ENCODE results near the gene CRIP2. TPM values are rescaled to one million over a fixed set of nuclear protein-coding genes. Genes with fewer than 3 reads are reported as not detected.

The CRIP2 gene
- total RNA-seq, 1 donor from 2014 or later, result 1,036 TPM

- DNase-seq, result no peak
- no peak for ATAC-seq
- intact Hi-C loops (cut with micrococcal nuclease), result no loop called here
Observed at GRCh38 chr14:105440992-105441391, 33.6 kb upstream of the CRIP2 start.

DNA sequence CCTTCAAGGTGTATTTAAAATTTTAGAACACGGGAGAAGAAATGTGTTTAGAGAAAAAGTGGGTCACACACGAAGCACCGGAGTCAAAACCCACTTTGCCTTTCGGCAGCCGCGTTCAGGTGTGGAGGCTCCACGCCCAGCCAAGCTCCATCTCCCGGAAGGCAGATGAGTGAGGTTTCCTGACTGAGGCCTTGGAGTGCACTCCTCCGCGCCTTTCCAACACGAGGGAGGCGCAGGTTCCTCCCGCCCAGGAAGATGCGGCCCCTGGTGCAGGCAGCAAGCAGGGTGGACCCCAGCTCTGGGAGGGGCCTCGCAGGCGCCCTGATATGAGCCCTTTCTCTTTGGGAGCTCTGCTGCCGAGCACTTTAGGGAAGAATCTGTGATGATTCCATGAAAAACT, 32.5 kb upstream of the CRIP2 start:
- ATAC-seq, result no peak
- intact Hi-C loops (cut with micrococcal nuclease), result no loop called here
- no peak for DNase-seq

GRCh38 chr14:105442834-105443233, 31.8 kb upstream of the CRIP2 start:
- DNase-seq (no peak), ATAC-seq (no peak)
- intact Hi-C loops (cut with micrococcal nuclease), result no loop called here

GRCh38 chr14:105444859-105445258, 29.8 kb upstream of the CRIP2 start:
- DNase-seq (peak; percentile 28), ATAC-seq (no peak)
- intact Hi-C loops (cut with micrococcal nuclease), result no loop called here

DNA sequence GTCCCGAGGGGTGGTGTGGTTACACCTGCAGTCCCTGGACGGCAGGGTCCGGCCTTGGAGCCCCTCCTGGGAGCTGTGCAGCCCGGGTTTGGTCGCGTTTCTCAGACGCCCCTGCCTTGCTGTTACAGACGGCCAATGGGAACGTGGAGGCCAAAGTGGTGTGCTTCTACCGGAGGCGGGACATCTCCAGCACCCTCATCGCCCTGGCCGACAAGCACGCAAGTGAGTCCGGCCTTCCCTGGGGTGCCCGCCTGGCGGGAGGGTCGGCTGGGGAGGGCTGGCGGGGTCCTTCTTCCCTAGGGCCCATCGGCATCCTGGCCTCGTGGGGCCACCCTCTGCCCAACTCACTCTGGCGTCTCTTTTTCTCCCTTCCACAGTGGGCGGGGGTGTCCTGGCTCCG, 29.3 kb upstream of the CRIP2 start:
- DNase-seq (peak; percentile 29), ATAC-seq (no peak)
- intact Hi-C loops (cut with micrococcal nuclease), result no loop called here

GRCh38 chr14:105445901-105446845, 28.4 kb upstream of the CRIP2 start:
- ATAC-seq, result no peak
- intact Hi-C loops (cut with micrococcal nuclease), result no loop called here
- DNase-seq, result peak; percentile 28

DNA sequence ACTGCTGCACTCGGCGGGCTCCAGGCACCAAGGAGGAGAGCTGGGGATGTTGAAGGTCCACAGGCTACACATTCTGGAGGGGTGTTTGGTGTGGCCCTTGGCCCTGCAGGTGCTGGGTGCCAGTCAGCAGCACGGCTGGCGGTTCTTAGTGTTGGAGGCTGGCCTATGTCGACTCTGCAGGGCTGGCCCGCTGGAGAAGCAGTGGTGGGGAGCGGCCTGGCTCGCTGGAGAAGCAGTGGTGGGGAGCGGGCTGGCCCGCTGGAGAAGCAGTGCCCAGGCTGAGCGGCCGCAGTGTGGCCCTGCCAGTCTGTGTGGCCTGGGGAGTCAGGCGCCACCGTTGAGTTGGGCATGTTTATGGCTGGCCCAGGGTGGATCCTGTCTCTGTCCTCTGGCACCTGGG, 27.6 kb upstream of the CRIP2 start:
- no peak for ATAC-seq
- intact Hi-C loops (cut with micrococcal nuclease), result no loop called here
- no peak for DNase-seq

- ATAC-seq (peak; percentile 1), DNase-seq (peak; percentile 31)
- intact Hi-C loops (cut with micrococcal nuclease), result no loop called here
Observed at GRCh38 chr14:105447651-105448640, 26.7 kb upstream of the CRIP2 start.

DNA sequence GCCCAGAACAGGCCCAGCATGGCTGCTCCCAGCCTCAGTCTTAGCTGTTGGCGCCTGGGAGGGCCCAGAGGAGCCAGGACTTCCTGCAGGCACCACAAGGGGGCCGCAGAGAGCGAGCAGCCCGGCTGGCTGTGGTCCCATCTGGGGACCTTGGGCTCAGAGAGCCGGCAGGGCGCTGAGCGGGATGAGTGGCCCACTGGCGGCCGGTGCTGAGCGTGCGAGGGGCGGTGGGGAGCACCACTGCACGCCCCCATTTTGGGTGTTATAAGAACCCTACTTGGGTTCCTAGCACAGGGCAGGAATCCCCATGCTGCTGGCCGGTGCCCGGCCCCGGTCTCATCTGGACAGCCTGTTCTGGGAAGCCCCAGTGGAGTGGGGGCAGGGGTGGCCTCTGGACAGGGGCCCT, 25.9 kb upstream of the CRIP2 start:
- peak; percentile 90 for ATAC-seq
- intact Hi-C loops (cut with micrococcal nuclease), result no loop called here
- peak; percentile 89 for DNase-seq

GRCh38 chr14:105449276-105450122, 25.1 kb upstream of the CRIP2 start:
- DNase-seq (peak; percentile 31), ATAC-seq (peak; percentile 3)
- intact Hi-C loops (cut with micrococcal nuclease), result no loop called here

DNA sequence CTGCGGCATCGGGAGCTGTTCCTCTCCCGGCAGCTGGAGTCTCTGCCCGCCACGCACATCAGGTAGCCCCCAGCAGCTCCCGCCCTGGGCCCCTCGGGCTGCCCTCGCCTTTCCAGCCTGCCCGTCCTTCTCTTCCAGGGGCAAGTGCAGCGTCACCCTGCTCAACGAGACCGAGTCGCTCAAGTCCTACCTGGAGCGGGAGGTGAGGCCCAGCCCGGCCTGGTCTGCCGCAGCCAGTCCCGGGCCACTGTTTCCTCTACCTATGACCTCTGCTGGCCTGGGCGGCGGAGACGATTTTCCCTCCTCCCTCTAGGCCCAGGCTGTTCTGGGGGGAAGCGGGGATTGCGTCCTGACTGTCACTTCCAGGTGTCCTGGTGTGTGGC, 24.5 kb upstream of the CRIP2 start:
- no peak for DNase-seq
- intact Hi-C loops (cut with micrococcal nuclease), result no loop called here

GRCh38 chr14:105450864-105451720, 23.5 kb upstream of the CRIP2 start:
- ATAC-seq (no peak), DNase-seq (peak; percentile 27)
- intact Hi-C loops (cut with micrococcal nuclease), result no loop called here

More for the DNA sequence above, 24.5 kb upstream of the CRIP2 start:
- ATAC-seq, result no peak

DNA sequence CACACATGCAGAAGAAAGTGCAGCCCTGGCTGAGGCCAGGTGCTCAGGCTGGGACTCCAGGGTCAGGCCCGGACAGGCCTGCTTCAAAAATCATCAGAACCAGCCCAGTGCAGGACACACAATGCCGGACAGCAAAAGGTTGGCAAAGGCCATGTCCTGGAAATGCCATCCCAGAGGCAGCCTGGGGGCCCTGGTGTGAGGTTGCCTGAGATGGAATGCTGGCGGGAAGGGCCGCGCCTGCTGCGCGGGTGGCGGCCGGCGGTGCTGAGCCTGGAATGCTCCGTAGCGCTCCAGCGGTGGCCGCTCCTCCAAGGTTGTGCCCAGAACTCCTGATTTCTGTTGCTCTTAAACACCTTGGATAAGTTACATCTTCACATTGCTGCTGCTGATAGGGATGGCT, 21.7 kb upstream of the CRIP2 start:
- no peak for ATAC-seq
- intact Hi-C loops (cut with micrococcal nuclease), result no loop called here
- DNase-seq, result peak; percentile 28

DNA sequence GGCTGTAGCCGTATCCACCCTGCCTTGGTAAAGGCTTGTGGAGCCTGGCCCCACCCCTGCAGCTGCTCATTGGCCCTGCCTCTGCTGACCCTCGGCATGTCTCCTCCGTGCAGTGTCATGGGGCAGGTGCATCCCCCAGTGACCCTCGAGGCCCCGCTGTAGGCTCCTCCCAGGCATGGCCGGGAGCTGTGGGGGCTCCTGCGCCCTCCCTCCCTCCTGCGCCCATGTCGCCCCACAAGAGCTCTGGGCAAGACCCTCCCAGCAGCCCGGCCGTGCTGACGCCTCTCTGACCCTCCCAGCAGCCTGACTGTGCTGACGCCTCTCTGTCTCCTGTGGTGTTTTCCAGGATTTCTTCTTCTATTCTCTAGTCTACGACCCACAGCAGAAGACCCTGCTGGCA, 20.8 kb upstream of the CRIP2 start:
- DNase-seq (peak; percentile 22), ATAC-seq (no peak)
- intact Hi-C loops (cut with micrococcal nuclease), result no loop called here

DNA sequence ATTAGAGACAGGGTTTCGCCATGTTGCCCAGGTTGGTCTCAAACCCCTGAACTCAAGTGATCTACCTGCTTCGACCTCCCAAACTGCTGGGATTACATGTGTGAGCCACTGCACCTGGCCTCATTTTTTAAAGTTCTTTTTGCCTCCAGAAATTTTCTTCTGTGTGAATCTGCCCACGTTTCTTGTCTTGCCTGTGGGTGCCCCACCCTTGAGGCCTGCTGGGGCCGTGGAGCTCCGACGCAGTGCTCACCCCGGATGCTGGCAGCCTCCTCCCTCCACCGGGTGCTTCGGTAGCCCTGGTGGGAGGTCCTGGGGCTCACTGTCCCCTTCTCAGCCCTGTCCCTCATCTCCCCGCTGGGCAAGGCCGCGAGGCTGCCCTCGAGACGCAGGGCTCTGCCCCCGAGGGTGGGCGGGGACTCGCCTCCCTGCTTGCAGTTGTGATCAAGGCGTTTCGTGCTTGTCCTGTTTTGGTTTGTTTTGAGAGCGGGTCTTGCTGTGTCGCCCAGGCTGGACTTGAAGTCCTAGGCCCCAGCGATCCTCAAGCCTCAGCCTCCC, 19.5 kb upstream of the CRIP2 start:
- ATAC-seq (no peak), DNase-seq (peak; percentile 11)
- intact Hi-C loops (cut with micrococcal nuclease), result no loop called here

DNA sequence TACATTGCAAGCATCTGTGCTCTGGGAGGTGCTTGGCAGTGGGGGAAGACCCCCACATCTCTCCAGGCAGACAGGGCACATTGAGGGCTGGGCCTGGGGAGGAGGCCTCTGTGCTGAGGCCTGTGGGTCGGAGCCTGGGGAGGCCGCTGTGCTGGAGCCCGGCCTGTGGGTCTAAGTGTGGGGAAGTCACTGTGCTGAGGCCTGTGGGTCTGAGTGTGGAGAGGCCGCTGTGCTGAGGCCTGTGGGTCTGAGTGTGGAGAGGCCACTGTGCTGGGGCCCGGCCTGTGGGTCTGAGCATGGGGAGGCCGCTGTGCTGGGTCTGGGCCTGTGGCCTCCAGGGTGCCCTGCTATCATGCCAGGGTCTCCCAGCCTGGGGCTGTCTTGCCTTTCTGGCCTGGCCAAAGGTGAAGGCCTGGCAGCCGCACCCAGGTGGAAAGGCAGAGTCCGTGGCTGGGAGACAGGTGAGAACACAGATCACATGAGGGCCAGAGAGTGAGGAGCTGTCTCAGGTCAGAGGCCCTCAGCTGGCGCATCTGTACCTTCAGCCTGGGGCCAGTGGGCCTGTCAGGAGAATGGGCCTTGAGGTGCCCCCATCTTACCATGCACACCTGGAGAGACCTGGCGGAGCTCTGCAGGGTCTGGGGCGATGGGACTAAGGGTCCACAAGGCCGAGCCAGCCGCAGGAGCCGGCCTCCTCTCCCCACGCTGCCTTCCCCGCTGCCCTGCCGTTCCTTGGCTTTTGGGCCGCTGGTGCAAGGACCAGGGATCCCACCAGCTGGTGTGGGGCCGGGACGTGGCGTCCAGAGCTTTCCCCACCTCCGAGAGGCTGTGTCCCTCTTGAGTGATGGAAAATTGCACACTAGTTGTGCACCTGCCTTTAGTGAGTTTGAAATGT, 18.6 kb upstream of the CRIP2 start:
- ATAC-seq (no peak), DNase-seq (no peak)

More for the DNA sequence above, 18.6 kb upstream of the CRIP2 start:
- intact Hi-C loops (cut with micrococcal nuclease), result no loop called here

All from left ventricle myocardium superior (tissue), 1 donor.